SJSA1 (cell line): ENCODE results near the gene PDK1. TPM values are rescaled to one million over a fixed set of nuclear protein-coding genes. Genes with fewer than 3 reads are reported as not detected.
"Not testable (repeated sequence)": the region's sequence is repeated elsewhere in the genome, so short reads cannot be mapped to it uniquely, and the experiment has no call there.

Experiments used
- DNase-seq, 2 experiments: peaks; one replicate each; pipeline ENCODE4 v3.0.0-alpha.2; 2015 to 2020; ENCODE audit warnings: low spot score in 2 of 2, low read depth in 1 of 2
- H3K27ac ChIP-seq: fragments of 250-450 bp; sonication (Bioruptor Pico); 2 replicates; pipeline ENCODE4 v1.5.1; 2020; ENCODE audit warnings: mild to moderate bottlenecking, moderate library complexity
- H3K27me3 ChIP-seq: fragments of 250-450 bp; sonication (Bioruptor Pico); replicated peaks from 2 replicates; pipeline ENCODE4 v1.5.1; 2020; ENCODE audit warnings: mild to moderate bottlenecking, moderate library complexity
- H3K36me3 ChIP-seq: fragments of 250-450 bp; sonication (Bioruptor Pico); 2 replicates; pipeline ENCODE4 v1.5.1; 2020; ENCODE audit warnings: mild to moderate bottlenecking
- H3K4me1 ChIP-seq: fragments of 250-450 bp; sonication (Bioruptor Pico); replicated peaks from 2 replicates; pipeline ENCODE4 v1.6.1; 2021; ENCODE audit warnings: mild to moderate bottlenecking
- H3K4me3 ChIP-seq: fragments of 250-450 bp; sonication (Bioruptor Pico); 2 replicates; pipeline ENCODE4 v1.5.1; 2020; ENCODE audit warnings: mild to moderate bottlenecking
- H3K9me3 ChIP-seq: fragments of 250-450 bp; sonication (Bioruptor Pico); replicated peaks from 2 replicates; pipeline ENCODE4 v1.5.1; 2020; ENCODE audit warnings: mild to moderate bottlenecking
- total RNA-seq: library from RNA; depleted of rRNA; stranded (reverse); fragments of >200 nt; shearing (Covaris generic); gene quantifications from 2 replicates; pipeline ENCODE4 v1.2.3, GENCODE V29; 2014

Gene PDK1
- total RNA-seq, 1 experiment from 2014 or later, result 8.4 TPM

DNA sequence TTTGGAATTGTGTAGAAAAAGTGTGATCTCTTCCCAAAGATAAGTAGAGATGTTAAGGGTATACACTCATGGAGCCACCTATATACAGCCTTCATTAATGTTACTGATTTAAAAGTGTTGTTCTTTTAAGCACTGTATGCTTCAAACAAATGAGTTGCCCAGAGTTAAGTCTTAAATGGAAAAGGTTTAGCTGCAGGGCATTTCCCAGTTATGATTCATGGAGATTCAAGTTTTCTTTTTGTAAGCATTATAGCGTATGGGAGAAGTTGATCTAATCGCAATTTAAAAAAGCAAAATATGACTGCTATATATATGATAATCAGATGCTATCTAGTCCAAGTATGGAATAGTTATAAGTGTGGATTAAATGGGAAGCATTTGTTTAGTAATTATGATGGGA lies 4.8 kb downstream of the PDK1 start:
- Histone ChIP-seq H3K27me3 (no peaks in the 10 kb centered on the region), H3K9me3 (no peaks in the 10 kb centered on the region), H3K27ac (no peak overlapping the region), H3K36me3 (peaks cover 14% of the 10 kb centered on the region), H3K4me1 (peaks cover 7% of the 10 kb centered on the region; the same call in 1 of the 2 replicates), H3K4me3 (no peak overlapping the region)
- DNase-seq, result no peak

DNA sequence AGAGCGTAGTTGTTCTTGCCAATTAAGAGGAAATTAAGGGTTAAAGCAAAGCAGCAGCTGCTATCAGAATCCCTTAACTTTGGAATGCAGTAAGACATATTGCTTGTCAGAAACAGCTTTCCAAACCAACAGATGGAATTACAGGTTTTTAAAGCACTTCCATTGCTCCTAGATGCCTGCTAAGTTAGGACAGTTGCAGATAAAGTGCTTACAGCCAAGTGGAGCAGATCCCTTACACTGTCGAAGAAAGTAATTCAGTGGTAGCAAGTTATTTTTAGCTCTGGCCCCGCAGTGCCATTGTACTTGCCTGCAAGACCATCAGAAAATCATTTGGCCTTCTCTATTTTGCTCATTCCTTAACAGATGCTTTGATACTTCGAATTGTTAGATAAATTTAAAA lies 5.4 kb downstream of the PDK1 start:
- no peak overlapping the region for H3K27ac ChIP-seq
- H3K9me3 ChIP-seq, result no peaks in the 10 kb centered on the region
- H3K27me3 ChIP-seq, result no peaks in the 10 kb centered on the region
- no peak for DNase-seq
- peaks cover 13% of the 10 kb centered on the region for H3K36me3 ChIP-seq
- no peak overlapping the region for H3K4me3 ChIP-seq
- H3K4me1 ChIP-seq, result peaks cover 7% of the 10 kb centered on the region; the same call in 1 of the 2 replicates

DNA sequence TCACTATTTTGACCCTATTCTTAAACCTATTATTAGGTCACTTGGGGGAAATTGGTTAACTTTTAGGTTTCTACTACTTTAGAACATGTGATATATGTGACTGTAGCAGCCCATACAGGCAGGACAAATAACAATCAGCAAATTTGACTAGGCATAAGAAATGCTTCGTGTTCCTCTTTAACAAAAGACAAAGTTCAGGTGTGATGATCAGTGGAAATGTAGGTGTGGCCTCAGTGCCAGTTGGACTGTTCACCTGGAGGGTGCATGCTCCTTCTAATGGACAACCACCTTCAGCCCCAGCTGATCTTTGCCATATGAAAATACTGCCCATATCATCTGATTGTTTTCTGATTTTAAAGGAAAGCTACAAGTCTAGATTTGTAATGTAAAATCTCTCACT lies 6.4 kb downstream of the PDK1 start:
- no peak overlapping the region for H3K27ac ChIP-seq
- no peak overlapping the region for H3K4me3 ChIP-seq

DNA sequence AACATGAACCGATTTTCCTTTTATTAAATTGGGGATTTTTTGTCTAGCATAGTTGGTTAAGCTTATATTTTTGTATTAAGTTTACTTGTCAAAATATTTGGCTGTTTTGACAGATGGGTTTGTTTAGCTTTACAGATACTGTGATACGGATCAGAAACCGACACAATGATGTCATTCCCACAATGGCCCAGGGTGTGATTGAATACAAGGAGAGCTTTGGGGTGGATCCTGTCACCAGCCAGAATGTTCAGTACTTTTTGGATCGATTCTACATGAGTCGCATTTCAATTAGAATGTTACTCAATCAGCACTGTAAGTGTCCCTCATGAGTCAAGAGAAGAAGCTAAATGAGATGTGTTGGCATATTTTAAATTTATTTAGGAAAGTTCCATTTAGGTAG lies 8.5 kb downstream of the PDK1 start:
- Histone ChIP-seq H3K36me3 (peaks cover 26% of the 10 kb centered on the region), H3K9me3 (no peaks in the 10 kb centered on the region), H3K4me3 (no peak overlapping the region), H3K4me1 (no peaks in the 10 kb centered on the region), H3K27me3 (no peaks in the 10 kb centered on the region), H3K27ac (no peak overlapping the region)
- DNase-seq, result no peak

More for the DNA sequence above, 6.4 kb downstream of the PDK1 start:
- Histone ChIP-seq H3K36me3 (peaks cover 14% of the 10 kb centered on the region), H3K9me3 (no peaks in the 10 kb centered on the region), H3K27me3 (no peaks in the 10 kb centered on the region), H3K4me1 (no peaks in the 10 kb centered on the region)
- DNase-seq, result no peak

DNA sequence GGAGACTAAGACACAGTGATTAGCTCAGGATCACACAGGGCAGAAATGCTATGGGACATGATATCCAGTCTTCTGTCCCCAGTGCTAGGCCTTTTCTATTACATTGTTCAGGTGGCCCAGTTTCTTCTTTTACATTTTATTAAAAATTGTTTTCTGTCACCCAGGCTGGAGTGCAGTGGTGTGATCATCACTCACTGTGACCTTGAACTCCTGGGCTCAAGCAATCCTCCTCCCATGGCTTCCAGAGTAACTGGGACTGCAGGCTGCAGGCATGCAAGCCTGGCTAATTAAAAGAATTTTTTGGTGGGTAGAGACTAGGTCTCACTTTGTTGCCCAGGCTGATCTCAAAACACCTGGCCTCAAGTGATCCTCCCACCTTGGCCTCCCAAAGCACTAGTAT lies 15.4 kb downstream of the PDK1 start:
- DNase-seq, result no peak
- no peaks in the 10 kb centered on the region; the same call in 1 of the 2 replicates for H3K9me3 ChIP-seq
- H3K4me1 ChIP-seq, result no peaks in the 10 kb centered on the region
- peaks cover 31% of the 10 kb centered on the region for H3K36me3 ChIP-seq
- no peak overlapping the region for H3K4me3 ChIP-seq
- no peaks in the 10 kb centered on the region for H3K27me3 ChIP-seq
- no peak overlapping the region for H3K27ac ChIP-seq

DNA sequence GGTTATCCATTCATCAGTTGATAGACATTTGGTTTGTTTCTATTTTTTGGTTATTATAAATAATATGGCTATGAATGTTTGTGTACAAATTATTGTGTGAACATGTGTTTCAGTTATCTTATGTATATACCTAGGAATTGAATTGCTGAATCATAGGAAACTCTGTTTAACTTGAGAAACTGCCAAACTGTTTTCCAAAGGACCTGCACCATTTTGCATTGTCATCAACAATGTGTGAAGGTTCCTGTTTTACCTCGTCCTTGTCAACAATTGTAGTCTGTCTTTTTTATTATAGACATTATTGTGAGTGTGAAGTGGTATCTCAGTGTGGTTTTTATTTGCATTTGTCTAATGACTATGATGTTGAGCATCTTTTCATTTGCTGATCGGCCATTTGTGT lies 17.1 kb downstream of the PDK1 start:
- Histone ChIP-seq H3K9me3 (peaks cover 5% of the 10 kb centered on the region), H3K36me3 (peaks cover 32% of the 10 kb centered on the region), H3K4me3 (no peak overlapping the region), H3K27me3 (no peaks in the 10 kb centered on the region), H3K27ac (no peak overlapping the region), H3K4me1 (no peaks in the 10 kb centered on the region)
- no peak for DNase-seq

DNA sequence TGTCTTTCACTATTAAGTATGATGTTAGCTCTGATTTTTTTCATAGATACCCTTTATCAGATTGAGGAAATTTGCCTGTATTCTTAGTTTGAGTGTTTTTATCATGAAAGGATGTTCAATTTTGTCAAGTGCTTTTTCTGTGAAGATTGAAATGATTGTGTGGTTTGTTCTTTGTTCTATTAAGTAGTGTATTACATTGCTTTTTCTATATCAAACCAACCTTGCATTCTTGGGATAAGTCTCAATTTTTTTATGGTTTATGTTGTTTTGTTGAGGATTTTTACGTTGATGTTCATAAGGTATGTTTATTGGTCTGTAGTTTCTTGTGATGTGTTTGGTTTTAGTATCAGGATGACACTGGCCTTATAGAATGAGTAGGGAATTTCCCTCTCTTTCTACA lies 19.1 kb downstream of the PDK1 start:
- H3K4me1 ChIP-seq, result no peaks in the 10 kb centered on the region
- peaks cover 7% of the 10 kb centered on the region for H3K9me3 ChIP-seq
- no peak for DNase-seq
- no peak overlapping the region for H3K4me3 ChIP-seq
- peaks cover 22% of the 10 kb centered on the region for H3K36me3 ChIP-seq
- no peak overlapping the region for H3K27ac ChIP-seq
- no peaks in the 10 kb centered on the region for H3K27me3 ChIP-seq

DNA sequence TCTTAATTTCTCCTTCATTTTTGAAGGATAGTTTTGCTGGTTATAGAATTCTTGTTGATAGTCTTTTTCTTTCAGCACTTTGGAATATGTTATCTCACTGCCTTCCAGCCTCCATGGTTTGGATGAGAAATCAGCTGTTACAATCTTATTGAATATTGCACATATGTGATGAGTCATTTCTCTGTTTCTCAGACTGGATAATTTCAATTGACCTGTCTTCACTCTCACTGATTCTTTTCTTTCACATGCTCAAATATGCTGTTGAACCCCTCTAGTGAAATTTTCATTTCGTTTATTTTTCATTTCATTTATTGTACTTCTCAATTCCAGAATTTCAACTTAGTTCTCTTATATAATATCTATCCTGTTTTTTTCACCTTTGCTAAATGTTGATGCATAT lies 22.2 kb downstream of the PDK1 start:
- Histone ChIP-seq H3K27ac (no peak overlapping the region), H3K27me3 (no peaks in the 10 kb centered on the region), H3K4me3 (no peak overlapping the region), H3K4me1 (no peaks in the 10 kb centered on the region), H3K9me3 (peaks cover 7% of the 10 kb centered on the region), H3K36me3 (peaks cover 12% of the 10 kb centered on the region)
- DNase-seq, result no peak

DNA sequence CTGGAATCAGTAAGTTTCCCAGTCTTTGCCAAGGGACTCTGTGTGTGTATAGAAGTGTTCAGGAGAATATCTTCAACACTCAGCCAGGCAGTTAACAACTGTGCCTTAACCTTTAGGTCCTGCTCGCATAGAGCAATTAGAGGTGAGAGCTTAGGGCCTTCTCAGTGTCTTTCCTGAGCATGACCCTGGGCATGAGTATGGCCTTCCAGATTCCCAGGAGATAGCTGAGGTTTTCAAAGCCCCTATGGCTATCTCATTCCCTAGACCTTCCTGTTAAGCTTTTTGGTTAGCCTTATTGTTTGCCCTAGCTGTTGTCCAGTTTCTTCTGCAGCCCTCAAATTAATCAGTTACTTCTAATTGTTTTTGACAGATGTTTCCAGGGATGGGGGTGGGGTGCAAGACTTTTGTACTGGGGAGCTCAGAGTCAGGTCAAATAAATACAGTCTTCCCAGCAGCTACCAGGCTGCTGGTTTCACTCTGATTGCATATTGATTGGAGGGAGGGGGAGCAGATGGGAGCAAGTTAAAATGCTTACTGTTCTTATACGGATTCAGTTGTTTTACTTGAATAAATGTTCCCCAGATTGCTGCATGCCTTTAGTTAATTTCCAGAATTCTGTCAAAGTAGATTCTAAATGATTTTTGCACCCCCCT lies 23.1 kb downstream of the PDK1 start:
- H3K4me3 ChIP-seq, result no peak overlapping the region
- no peaks in the 10 kb centered on the region for H3K27me3 ChIP-seq
- H3K36me3 ChIP-seq, result peaks cover 7% of the 10 kb centered on the region
- no peak for DNase-seq
- H3K4me1 ChIP-seq, result no peaks in the 10 kb centered on the region
- peaks cover 7% of the 10 kb centered on the region for H3K9me3 ChIP-seq
- no peak overlapping the region for H3K27ac ChIP-seq

DNA sequence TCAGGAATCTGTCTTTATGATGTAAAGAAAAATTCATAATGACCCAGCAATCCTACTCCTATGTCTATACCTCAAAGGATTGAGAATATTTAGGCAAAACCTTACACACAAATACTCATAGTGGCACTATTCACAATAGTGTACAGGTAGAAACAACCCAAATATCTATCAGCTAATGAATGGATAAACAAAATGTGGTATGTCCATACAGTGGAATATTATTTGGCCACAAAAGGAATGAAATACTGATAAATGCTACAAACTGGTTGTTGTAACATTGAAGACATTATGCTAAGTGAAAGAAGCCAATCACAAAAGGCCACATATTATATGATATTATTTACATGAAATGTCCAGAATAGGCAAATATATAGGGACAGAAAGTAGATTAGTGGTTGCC lies 24.7 kb downstream of the PDK1 start:
- peaks cover 4% of the 10 kb centered on the region; the same call in 1 of the 2 replicates for H3K36me3 ChIP-seq
- no peaks in the 10 kb centered on the region for H3K4me1 ChIP-seq
- H3K27me3 ChIP-seq, result no peaks in the 10 kb centered on the region
- H3K27ac ChIP-seq, result no peak overlapping the region
- H3K9me3 ChIP-seq, result peaks cover 7% of the 10 kb centered on the region
- no peak for DNase-seq
- no peak overlapping the region for H3K4me3 ChIP-seq

DNA sequence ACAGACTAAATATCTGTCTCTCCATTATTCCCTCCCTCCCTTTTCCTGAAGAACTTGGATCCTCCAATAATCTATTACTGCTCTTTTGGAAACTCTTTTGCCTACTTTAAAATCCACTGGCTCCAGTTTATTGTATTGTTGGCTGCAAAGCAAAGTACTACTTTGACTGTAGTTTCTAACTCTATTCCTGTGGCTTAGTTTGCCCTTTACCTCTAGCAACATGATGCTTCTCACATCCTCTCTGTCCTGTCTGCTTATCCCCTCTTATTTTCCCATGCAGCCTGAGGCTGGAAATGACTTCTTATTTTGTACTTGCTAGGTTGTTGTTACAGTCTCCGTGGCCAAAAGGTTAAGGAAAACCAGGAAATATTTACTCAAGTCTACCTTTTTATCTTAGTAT lies 26.8 kb downstream of the PDK1 start:
- no peak overlapping the region for H3K27ac ChIP-seq
- H3K36me3 ChIP-seq, result peaks cover 2% of the 10 kb centered on the region; the same call in 1 of the 2 replicates
- H3K9me3 ChIP-seq, result peaks cover 5% of the 10 kb centered on the region; the same call in 1 of the 2 replicates
- no peaks in the 10 kb centered on the region for H3K4me1 ChIP-seq
- no peaks in the 10 kb centered on the region for H3K27me3 ChIP-seq
- DNase-seq, result no peak
- H3K4me3 ChIP-seq, result no peak overlapping the region

DNA sequence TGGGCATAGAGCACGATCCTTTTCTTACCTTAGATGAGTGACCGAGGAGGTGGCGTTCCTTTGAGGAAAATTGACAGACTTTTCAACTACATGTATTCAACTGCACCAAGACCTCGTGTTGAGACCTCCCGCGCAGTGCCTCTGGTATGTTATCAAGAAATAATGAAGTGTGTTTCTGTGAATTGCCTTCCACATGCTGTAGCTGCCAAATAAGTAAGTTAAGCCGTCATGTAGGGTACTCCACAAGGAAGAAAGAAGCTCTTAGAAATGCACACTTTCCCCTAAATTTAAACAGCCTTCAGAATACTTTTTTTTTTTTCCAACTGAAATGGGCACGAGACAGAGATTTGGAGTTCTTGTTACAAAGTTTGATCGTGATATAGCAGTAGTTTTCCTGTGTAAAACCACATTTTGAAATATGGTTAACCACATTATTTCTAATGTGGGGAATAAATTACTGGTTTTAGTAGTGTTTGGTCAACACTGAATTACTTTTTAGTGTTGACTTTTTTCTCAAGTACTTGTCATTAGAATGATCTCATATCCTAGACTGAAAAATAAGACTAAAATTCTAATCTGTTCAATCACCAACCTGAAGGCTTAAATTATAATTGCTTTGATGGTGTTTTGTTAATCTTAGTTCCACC lies 30.5 kb downstream of the PDK1 start:
- Histone ChIP-seq H3K27me3 (no peaks in the 10 kb centered on the region), H3K9me3 (no peaks in the 10 kb centered on the region), H3K4me1 (no peaks in the 10 kb centered on the region), H3K4me3 (no peak overlapping the region), H3K27ac (no peak overlapping the region), H3K36me3 (peaks cover 9% of the 10 kb centered on the region)
- no peak for DNase-seq

DNA sequence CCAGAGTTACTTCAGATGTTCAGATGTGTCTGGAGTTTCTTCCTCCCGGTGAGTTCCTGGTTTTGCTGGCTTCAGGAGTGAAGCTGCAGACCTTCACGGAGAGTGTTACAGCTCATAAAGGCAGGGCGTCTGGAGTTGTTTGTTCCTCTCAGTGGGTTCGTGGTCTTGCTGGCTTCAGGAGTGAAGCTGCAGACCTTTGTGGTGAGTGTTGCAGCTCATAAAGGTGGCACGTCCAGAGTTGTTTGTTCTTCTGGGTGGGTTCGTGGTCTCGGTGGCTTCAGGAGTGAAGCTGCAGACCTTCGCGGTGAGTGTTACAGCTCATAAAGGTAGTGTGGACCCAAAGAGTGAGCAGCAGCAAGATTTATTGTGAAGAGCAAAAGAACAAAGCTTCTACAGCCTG lies 31.3 kb downstream of the PDK1 start:
- H3K27me3 ChIP-seq, H3K27ac ChIP-seq, H3K4me1 ChIP-seq, DNase-seq, H3K36me3 ChIP-seq, H3K9me3 ChIP-seq, H3K4me3 ChIP-seq: not testable (repeated sequence)

DNA sequence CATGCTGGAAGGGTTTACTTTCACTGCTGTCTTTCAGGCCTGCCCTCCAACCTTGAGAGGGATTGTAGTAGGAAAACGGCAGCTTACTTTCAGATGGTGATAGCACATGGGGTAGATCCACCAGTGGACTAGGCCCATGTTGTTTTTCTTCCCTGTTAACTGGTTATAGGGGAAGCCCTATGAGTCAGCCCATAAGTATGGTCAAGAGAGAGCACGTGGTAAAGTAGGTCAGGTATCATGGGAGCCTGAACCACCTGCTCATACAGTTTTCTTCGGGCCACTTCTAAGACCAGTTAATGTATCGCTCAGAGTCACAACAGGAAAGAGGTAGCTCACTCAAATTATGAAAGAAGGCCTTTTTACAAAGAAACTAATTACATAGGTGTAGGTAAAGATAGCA lies 33.0 kb downstream of the PDK1 start:
- no peaks in the 10 kb centered on the region for H3K9me3 ChIP-seq
- H3K27me3 ChIP-seq, result no peaks in the 10 kb centered on the region
- DNase-seq, result no peak
- H3K4me3 ChIP-seq, result no peak overlapping the region
- H3K36me3 ChIP-seq, result peaks cover 9% of the 10 kb centered on the region
- no peak overlapping the region for H3K27ac ChIP-seq
- H3K4me1 ChIP-seq, result no peaks in the 10 kb centered on the region
